ENCODE measurements around the gene PPARG. TPM values are rescaled to one million over a fixed set of nuclear protein-coding genes. Genes with fewer than 3 reads are reported as not detected.

PPARG gene
- total and polyA plus RNA-seq, 8 donors: 3.3 to 52.0 (median 5.4) TPM

DNA sequence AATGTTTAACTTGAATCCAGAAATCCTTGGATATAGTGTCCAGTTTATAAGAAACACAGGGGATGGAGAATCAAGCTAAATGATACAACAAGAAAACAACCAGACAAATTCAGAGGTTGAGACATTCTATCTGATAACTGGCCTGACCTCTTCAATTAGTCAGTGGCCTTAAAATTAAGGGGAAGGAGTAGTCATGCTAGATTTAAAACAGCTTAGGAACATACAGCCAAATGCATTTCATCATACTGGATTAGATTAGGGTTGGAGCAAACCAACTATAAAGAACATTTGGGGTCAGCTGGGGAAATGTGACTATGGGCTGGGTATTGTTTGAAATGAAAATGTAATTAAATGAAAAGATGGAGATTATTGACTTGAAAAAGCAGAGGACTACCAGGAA, 53.3 kb downstream of the PPARG start:
- Histone ChIP-seq H3K9me3 (no peaks in the 10 kb centered on the region), H3K4me3 (no peak overlapping the region), H3K4me1 (no peaks in the 10 kb centered on the region), H3K27ac (no peak overlapping the region), H3K27me3 (no peaks in the 10 kb centered on the region), H3K36me3 (no peaks in the 10 kb centered on the region)
- DNase-seq (no peak), ATAC-seq (no peak)
- intact Hi-C loops (cut with DNase I): no loop called here
- TF ChIP-seq, protein P1, sequence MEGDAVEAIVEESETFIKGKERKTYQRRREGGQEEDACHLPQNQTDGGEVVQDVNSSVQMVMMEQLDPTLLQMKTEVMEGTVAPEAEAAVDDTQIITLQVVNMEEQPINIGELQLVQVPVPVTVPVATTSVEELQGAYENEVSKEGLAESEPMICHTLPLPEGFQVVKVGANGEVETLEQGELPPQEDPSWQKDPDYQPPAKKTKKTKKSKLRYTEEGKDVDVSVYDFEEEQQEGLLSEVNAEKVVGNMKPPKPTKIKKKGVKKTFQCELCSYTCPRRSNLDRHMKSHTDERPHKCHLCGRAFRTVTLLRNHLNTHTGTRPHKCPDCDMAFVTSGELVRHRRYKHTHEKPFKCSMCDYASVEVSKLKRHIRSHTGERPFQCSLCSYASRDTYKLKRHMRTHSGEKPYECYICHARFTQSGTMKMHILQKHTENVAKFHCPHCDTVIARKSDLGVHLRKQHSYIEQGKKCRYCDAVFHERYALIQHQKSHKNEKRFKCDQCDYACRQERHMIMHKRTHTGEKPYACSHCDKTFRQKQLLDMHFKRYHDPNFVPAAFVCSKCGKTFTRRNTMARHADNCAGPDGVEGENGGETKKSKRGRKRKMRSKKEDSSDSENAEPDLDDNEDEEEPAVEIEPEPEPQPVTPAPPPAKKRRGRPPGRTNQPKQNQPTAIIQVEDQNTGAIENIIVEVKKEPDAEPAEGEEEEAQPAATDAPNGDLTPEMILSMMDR (IDR thresholded peaks at IDR 0.05): no peak

DNA sequence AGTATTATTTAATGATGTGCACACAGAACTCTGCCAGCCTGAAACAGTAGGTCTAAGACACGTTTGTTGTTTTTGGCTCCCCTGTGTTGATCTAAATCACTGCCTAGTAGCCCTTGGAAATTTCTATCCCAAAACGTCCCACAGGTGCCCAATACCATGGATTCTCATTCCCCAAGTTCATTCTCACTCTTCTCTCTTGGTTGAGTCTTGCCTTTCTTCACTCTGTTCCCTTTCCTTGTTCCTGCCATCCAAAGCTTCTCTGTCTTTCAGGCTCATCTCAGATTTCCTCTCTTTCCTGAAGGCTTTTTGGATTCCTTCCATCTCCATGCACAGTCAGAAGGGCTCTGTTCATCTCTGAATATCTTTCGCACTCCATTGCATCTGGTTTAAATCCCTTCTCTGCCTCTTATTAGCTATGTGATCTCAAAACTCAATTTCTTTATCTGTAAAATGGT, 54.2 kb downstream of the PPARG start:
- no peak overlapping the region for H3K4me3 ChIP-seq
- intact Hi-C loops (cut with DNase I): no loop called here
- TF ChIP-seq, protein P1 (IDR thresholded peaks at IDR 0.05): no peak
- no peaks in the 10 kb centered on the region for H3K36me3 ChIP-seq
- H3K27ac ChIP-seq: no peak overlapping the region
- ATAC-seq (no peak), DNase-seq (peak in 1 of 4 donors; percentile 33)
- no peaks in the 10 kb centered on the region for H3K4me1 ChIP-seq
- H3K9me3 ChIP-seq: no peaks in the 10 kb centered on the region
- H3K27me3 ChIP-seq: no peaks in the 10 kb centered on the region

GRCh38 chr3:12345141-12345561, 56.3 kb downstream of the PPARG start:
- Histone ChIP-seq H3K36me3 (no peaks in the 10 kb centered on the region), H3K27me3 (no peaks in the 10 kb centered on the region), H3K27ac (no peak overlapping the region), H3K4me1 (peaks cover 0 to 9% of the 10 kb centered on the region in 2 donors), H3K4me3 (no peak overlapping the region), H3K9me3 (no peaks in the 10 kb centered on the region)
- TF ChIP-seq, protein P1 (IDR thresholded peaks at IDR 0.05): no peak
- intact Hi-C loops (cut with DNase I): no loop called here
- DNase-seq (no peak), ATAC-seq (no peak)

GRCh38 chr3:12345584-12346494, 57.0 kb downstream of the PPARG start:
- no peak overlapping the region for H3K27ac ChIP-seq
- intact Hi-C loops (cut with DNase I): no loop called here
- H3K36me3 ChIP-seq: no peaks in the 10 kb centered on the region
- TF ChIP-seq, protein P1 (IDR thresholded peaks at IDR 0.05): no peak
- H3K27me3 ChIP-seq: no peaks in the 10 kb centered on the region
- H3K4me1 ChIP-seq: peaks cover 0 to 16% of the 10 kb centered on the region in 2 donors
- DNase-seq (no peak), ATAC-seq (no peak)
- no peak overlapping the region for H3K4me3 ChIP-seq
- no peaks in the 10 kb centered on the region for H3K9me3 ChIP-seq

DNA sequence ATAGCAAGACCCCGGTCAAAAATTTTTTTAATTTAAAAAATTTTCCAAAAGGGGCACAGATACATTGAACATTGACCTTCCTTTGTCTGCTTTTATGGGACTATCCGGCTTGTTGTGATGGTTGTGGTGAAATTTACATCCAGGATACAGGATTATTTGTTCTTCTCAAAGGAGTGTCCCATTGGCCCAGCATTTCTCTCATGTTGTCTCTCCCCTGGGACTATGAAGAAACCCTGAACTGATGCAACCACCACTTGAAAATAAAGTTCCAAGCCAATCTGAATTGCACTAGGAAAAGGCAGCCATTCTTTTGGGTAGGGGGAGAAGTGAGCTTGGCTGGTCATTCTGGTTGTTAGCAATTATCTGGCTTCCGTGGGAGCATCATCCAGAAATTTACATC, 58.4 kb downstream of the PPARG start:
- Histone ChIP-seq H3K36me3 (no peaks in the 10 kb centered on the region), H3K27me3 (no peaks in the 10 kb centered on the region), H3K27ac (no peak overlapping the region), H3K4me3 (no peak overlapping the region), H3K9me3 (no peaks in the 10 kb centered on the region), H3K4me1 (peaks cover 0 to 31% of the 10 kb centered on the region in 2 donors)
- DNase-seq: no peak
- intact Hi-C loops (cut with DNase I): no loop called here
- TF ChIP-seq, protein P1 (IDR thresholded peaks at IDR 0.05): no peak
- ATAC-seq: no peak
